Lower leg skin (tissue), 3 donors: ENCODE results near the gene PACRG.

Experiments
- POLR2A ChIP-seq, 2 donors: fragments of 450-650 bp; IDR thresholded peaks; one replicate each; pipeline ENCODE4 v1.6.1; 2016 to 2017; ENCODE audit warnings: antibody characterized with exemption in 2 of 2, mild to moderate bottlenecking in 1 of 2, moderate library complexity in 1 of 2
- TF ChIP-seq, protein P1 (sequence below), 3 donors: fragments of 450-650 bp; IDR thresholded peaks; one replicate each; pipeline ENCODE4 v1.5.1; 2016; ENCODE audit warnings: antibody characterized with exemption in 3 of 3, mild to moderate bottlenecking in 3 of 3, moderate library complexity in 2 of 3

GRCh38 chr6:163249651-163250101, 521.9 kb downstream of the PACRG start:
- TF ChIP-seq, protein P1, sequence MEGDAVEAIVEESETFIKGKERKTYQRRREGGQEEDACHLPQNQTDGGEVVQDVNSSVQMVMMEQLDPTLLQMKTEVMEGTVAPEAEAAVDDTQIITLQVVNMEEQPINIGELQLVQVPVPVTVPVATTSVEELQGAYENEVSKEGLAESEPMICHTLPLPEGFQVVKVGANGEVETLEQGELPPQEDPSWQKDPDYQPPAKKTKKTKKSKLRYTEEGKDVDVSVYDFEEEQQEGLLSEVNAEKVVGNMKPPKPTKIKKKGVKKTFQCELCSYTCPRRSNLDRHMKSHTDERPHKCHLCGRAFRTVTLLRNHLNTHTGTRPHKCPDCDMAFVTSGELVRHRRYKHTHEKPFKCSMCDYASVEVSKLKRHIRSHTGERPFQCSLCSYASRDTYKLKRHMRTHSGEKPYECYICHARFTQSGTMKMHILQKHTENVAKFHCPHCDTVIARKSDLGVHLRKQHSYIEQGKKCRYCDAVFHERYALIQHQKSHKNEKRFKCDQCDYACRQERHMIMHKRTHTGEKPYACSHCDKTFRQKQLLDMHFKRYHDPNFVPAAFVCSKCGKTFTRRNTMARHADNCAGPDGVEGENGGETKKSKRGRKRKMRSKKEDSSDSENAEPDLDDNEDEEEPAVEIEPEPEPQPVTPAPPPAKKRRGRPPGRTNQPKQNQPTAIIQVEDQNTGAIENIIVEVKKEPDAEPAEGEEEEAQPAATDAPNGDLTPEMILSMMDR (IDR thresholded peaks at IDR 0.05), result no peak
- TF ChIP-seq POLR2A (IDR thresholded peaks at IDR 0.05), result no peak
